GM12872 (cell line): Measurements from ENCODE around the gene SPOCK1.

Source experiments
- CTCF ChIP-seq: IDR thresholded peaks from 3 replicates; pipeline ENCODE4 v1.5.1; 2011; ENCODE audit warnings: low read depth, mild to moderate bottlenecking, low read length, moderate library complexity; ENCODE audit not compliant: insufficient read depth

Gene SPOCK1

GRCh38 chr5:137470111-137470920 lies 28.8 kb downstream of the SPOCK1 start:
- no peak for TF ChIP-seq CTCF

GRCh38 chr5:137466889-137467288 lies 32.2 kb downstream of the SPOCK1 start:
- no peak for TF ChIP-seq CTCF

GRCh38 chr5:137465930-137466329 lies 33.2 kb downstream of the SPOCK1 start:
- no peak for TF ChIP-seq CTCF

- TF ChIP-seq CTCF: no peak
Observed at GRCh38 chr5:137462816-137463520, 36.2 kb downstream of the SPOCK1 start.

- no peak for TF ChIP-seq CTCF
Observed at GRCh38 chr5:137462265-137462590, 36.9 kb downstream of the SPOCK1 start.

- no peak; the same call in 2 of the 3 replicates for TF ChIP-seq CTCF
Observed at GRCh38 chr5:137461391-137462264, 37.5 kb downstream of the SPOCK1 start.

GRCh38 chr5:137454671-137455070 lies 44.5 kb downstream of the SPOCK1 start:
- no peak for TF ChIP-seq CTCF
